Dermis blood vessel endothelial cell (primary cell): ENCODE measurements around the gene CSTPP1. TPM values are rescaled to one million over a fixed set of nuclear protein-coding genes. Genes with fewer than 3 reads are reported as not detected.
"Not testable (repeated sequence)": the region's sequence is repeated elsewhere in the genome, so short reads cannot be mapped to it uniquely, and the experiment has no call there.

ENCODE experiments used
- DNase-seq: peaks from one replicate; pipeline ENCODE4 v3.0.0; 2010
- total RNA-seq: library from RNA; depleted of rRNA; stranded (reverse); fragments of >200 nt; gene quantifications from 2 replicates; pipeline ENCODE4 v1.2.3, GENCODE V29; 2014

CSTPP1 gene
- total RNA-seq, 1 donor from 2014 or later: 8.5 TPM

DNA sequence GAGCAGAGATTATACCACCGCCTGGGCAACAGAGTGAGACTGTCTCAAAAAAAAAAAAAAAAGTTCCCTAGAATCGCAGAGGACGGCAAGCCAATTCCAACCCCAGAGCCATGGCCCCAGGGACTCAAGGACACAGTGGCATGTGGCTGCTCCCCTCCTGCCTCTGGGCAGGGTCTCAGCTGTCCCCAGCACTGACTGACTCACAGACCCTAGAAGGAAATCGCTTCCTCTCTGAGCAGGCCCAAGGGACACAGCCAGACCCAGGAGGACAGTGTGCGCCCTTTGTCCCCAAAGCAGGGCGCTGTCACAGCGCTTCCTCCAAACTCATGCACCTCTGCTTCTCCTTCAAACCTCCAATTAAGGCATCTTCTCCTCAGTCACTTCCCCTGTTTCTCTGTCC, 247.4 kb downstream of the CSTPP1 start:
- no peak for DNase-seq

DNA sequence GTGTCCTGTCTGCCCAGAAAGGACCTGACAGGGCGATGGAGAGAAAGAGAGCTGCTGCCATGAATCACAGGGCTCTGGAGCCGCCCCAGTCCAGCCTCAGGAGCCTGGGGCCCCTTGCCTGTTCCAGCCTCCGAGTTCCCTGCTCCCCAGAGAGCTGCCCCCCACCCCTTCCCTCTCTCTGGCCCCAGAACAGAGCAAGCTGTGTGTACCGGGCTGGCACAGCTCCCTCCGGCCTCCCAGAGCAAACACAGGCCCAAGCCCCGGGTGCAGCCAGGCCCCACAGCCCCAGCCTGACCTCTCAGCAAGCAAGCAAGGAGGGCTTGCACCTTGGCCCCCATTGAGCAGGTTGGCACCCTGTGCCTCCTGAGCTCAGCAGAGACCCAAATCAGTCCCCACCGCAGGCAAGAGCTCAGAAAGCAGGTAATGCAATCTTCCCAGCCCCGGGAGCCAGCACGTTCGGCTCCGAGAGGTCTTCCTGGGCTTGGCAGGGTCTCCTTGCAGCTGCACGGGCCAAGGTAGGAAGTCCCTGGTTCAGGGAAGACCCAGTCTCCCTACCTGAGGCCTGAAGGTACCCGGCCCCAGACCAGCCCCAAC, 248.2 kb downstream of the CSTPP1 start:
- no peak for DNase-seq

DNA sequence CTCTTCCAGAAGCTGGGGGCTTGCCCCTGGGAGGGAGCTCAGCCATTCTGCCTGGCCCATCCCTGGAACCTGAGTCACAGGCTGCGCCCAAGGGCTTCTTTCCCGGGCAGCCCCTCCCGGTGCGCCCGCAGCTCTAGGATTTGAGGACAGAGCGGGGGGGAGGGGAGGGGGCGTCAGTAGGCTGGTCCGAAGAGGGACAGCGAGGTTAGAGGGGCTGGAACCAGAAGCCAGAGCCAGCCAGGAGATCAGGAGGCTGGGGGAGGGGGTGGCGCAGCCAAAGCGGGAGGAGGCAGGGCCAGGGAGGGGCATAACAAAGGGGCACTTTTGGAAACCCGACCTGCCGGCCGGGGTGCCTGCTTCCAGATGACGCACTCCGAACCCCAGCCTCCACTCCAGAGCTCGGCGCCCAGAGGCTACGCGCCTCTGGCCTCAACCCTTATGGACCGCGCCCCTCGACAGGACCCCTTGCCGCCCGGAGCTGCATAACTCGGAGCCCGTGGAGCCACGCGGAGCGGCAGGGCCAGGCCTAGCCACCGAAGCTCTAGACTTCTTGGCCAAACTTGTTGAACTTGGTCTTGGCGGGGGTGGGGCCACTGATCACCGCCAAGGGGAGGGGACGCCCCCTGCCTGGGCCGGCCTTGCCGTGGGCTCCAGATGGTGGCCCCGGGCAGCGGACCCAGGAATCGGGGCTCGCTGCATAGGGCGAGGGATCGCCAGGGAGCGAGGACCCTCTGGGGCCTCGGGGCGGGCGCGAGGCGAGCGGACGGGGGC, 248.9 kb downstream of the CSTPP1 start:
- DNase-seq: peak; percentile 26

DNA sequence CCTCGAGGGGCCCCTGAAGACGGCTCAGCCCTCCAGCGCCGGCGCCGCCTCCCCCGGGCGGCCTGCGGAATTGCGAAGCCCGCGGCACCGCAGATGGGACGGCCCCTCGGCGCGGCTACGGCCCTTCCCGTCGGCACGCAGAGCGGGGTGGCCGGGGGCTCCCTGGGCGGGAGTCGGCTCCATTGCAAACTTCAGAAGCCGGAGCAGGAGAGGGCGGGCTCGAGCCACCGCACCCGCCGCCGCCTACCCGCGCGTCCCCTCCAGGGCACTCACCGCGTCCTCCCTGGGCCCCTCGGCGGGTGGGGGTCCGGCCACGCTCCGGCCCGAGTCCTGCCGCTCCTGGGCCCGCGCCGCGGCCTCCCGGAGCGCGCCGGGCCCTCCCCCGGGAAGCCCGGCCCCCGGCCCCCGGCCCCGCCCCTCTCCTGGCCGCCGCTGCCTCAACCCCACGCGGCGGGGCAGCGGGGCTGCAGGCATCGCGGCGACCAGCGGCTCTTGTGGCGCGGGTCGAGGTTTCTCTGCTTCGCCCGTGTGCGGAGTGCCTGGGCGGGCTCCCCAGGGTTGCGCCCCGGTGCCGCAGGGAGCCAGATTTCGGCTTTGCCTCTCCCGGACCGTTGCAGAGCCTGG, 249.6 kb downstream of the CSTPP1 start, which contains the start of gene PACSIN3:
PACSIN3 (minus strand) TSS at position 359 of the 624 bp plus-strand sequence. CDS start 3,707 bp downstream, outside the sequence.
- DNase-seq: peak; percentile 60

DNA sequence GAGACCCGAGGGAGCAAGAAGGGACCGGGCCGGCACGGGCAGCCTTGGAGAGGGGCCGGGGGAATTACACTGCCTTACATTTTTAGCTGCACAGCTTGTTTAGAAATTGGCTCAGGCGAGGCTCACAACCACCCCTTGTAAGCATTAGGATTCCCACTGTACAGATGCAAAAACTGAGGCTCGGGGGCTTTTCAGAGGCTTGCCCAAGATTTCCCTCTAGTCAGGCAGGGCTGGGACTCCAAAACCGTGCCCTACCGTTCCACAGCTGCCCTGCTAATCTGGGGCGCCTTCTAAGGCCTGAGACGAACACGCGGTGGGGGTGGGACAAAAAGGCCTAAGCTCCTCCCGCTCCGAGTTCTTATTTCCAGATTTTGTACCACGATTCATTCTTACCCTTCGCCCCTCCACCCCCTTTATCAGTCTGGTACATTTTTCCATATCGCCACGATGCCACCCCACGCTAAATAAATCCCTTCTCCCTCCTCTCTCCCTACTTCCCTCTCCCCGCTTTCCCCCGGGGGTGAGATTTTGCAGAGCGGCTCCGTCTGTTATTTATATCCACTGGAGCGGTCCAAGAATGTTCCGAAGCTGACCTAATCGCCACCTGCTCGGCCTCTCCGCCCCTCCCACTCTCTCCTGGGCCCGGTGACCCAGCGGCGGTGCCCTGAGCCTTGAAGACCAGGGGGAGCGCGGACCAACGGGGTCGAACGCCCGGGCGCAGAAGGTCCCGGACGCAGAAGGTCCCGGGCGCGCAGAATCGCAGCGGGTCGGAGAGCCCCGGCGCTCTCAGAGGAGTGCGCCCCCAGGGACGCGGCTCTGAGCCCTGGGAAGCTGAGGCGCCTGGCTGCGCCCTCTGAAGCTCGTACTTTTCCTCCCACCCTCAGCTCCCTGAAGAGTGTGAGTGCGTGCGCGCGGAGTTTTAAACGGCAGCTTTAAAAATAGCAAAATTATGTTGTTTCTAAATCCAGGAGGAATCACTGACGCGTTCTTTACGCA, 250.4 kb downstream of the CSTPP1 start:
- DNase-seq: peak; percentile 35

DNA sequence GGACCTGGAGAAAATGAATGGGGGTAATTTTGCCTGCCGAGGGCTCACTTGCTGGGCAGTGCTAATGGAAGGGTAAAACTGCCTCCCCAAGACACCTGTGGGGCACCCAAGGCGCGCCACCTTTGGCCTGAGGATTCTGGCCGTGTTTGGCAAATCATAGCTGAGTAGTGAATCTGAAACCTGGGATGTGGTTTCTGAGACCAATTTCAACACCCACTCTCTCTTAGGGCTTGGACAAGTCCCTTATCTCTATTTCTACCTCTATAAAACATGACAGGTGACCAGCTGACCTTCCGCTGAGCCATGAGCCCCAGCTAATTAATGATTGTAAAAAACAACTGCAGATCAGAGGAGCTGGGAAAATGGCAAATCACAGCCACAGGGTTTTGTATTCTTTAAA, 251.2 kb downstream of the CSTPP1 start:
- no peak for DNase-seq

DNA sequence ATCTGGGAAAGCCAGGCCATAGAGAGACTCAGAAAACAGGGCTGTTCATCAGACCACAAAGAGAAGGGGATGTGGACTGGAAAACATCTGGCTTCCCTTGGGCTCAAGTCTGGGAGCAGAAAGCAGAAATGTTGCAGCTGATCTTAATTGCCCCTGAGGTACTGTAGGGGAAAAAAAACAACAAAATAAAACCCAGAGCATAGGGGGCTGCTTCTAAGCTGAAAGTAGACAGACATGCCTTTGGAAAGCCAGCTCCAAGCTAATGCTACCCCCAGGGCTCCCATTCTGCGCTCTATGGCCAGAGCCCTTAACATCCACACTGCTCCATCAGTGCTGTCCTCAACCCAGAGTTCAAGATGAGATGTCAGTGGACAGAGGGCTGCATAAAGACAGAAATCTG, 251.7 kb downstream of the CSTPP1 start:
- DNase-seq: no peak

DNA sequence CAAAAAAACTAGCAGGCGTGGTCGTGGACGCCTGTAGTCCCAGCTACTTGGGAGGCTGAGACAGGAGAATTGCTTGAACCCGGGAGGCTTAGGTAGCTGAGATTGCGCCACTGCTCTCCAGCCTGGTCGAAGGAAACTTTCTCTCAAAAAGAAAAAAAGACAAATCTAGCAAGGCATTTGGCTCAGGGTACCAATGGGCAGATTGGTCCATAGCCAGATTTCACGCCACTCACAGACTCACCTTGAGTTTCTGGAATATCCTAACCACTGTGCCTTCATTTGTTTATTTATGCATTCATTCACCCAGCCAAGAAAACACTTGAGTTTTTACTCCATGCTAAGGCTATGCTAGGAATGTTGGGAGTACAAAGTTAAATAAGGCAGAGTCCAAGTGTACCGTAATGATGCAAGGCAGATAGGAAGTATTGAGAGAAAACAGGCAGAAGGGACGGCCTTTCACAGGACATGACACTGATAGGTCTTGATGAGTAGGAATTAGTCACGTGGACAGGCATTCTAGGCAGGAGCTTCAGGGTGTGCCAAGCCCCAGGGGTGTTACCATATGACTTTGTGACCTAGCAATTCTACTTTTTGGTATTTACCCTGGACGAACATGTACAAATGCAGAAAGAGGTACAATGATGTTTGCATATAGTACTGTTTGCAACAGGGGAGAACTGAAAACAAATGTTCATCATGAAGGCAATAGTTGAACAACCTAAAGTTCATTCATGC, 252.7 kb downstream of the CSTPP1 start:
- no peak for DNase-seq

DNA sequence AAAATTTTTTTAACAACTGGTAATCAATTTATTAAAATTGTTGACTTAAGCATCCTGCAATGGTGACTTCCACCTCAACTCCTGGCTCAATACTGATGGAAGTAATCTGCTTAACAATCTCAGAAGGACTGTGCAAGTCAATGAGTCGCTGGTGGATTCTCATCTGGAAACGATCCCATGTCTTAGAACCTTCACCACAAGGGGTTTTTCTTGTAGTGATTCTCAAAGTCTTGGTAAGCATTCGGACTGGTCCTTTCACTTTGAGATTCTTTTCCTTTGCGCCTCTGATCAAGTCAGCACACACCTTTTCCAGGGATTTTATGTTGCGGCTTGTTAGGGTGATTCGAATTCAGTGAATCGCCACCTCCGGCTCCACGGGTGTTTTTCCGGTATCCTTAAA, 254.6 kb downstream of the CSTPP1 start:
- DNase-seq: not testable (repeated sequence)

DNA sequence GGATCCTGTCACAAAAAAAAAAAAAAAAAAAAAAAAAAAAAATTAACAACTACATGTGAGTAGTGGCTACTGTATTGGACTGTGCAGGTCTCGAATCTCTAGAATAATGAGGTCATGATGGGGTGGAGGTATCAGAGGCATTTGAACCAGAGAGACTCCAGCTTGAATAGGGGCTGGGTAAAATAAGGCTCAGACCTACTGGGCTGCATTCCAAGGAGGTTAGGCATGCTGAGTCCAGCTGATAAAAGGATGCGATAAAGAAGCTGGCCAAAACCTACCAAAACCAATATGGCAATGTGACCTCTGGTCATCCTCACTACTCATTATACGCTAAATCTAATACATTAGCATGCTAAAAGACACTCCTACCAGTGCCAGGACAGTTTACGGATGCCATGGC, 255.6 kb downstream of the CSTPP1 start:
- no peak for DNase-seq

DNA sequence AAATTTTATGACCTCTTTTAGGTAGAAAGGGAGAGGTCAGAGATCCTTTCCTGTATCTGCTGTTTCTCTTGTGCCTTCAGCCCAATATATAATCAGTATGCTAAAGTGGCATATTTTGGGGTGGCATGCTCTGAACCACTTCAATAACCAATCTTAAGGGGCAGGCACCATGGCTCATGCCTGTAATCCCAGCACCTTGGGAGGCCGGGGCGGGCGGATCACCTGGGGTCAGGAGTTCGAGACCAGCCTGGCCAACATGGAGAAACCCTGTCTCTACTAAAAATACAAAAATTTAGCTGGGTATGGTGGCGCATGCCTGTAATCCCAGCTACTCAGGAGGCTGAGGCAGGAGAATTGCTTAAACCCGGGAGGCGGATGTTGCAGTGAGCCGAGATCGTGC, 261.6 kb downstream of the CSTPP1 start:
- not testable (repeated sequence) for DNase-seq

DNA sequence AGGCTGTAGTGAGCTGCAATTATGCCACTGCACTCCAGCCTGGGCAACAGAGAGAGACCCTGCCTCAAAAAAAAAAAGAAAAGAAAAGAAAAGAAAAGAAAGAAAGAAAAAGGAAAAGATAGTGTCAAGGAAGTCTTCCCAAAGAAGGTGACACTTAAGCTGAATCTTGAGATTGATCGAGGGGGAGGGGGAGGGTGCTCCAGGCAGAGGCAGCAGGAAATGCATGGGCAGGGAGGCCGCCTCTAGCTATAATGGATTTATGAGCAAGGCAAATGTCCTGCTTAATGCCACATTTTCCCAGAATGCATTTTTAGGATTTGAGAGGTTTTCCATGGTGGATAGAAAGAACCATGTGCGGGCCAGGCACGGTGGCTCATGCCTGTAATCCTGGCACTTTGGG, 264.5 kb downstream of the CSTPP1 start:
- no peak for DNase-seq

DNA sequence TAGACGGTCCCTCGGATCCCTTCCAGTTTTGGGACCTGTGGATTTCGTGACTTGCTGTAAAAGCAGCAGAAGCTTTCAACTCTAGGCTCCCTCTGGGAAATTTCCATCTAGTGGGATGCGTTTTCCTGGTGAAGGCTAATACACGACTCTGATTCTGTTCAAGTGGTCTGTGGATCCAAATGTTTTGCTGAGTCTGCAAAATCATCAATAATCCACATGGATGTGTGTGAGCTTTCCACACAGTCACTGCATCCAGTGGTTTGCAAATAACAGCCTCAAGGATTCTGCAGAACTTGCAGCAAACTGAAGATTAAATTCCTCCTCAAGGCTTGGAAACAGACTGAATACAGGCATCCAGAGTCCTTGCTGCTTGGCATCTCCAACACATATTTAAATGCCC, 266.0 kb downstream of the CSTPP1 start:
- DNase-seq: no peak

DNA sequence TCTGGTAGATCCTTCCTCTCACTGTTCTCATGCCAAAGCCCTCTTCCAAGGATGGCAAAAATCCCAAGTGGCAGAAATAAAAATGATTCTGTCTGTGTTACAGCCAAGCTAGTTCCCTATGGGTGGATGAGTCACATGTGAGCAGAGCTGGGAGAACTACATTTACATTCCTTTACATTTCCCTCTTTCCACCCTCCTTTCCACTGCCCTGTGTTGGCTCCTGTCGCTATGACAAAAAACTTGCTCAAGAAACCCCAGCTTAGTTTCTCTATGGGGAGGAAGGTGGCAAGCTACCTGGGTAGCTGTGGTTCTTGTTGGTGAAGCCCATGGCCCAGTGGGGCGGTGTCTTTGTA, 268.1 kb downstream of the CSTPP1 start:
- DNase-seq: no peak

DNA sequence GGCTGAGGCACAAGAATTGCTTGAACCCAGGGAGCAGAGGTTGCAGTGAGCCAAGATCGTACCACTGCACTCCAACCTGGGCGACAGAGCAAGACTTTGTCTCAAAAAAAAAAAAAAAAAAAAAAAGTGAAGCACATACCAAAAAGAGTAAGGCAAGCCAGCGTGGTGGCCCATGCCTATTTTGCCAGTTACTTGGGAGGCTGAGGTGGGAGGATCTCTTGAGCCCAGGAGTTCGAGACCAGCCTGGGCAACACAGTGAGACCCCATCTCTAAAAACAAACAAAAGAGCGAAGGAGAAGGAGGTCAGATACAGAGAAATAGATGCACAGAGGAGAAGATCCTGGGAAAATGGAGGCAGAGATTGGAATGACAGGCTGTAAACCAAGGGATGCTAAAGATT, 270.0 kb downstream of the CSTPP1 start:
- DNase-seq: not testable (repeated sequence)

DNA sequence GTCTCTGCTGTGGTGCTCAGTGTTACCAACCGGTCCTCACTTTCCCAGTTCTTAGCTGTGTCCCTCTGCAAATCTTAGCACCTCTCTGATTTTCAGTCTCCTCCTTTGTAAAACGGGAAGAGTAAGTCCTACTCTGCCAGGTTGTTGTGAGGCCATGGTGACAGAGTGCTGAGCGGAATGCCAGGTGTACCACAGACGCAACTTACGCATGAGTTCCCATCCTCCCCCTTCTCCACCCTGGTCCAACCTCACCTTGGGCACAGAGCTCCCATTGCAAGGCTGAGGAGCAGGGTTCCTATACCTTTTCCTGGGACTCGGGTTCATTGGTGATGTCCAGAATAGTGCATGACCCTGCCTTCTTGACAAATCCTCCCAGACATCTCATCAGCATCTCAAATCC, 270.9 kb downstream of the CSTPP1 start:
- no peak for DNase-seq

DNA sequence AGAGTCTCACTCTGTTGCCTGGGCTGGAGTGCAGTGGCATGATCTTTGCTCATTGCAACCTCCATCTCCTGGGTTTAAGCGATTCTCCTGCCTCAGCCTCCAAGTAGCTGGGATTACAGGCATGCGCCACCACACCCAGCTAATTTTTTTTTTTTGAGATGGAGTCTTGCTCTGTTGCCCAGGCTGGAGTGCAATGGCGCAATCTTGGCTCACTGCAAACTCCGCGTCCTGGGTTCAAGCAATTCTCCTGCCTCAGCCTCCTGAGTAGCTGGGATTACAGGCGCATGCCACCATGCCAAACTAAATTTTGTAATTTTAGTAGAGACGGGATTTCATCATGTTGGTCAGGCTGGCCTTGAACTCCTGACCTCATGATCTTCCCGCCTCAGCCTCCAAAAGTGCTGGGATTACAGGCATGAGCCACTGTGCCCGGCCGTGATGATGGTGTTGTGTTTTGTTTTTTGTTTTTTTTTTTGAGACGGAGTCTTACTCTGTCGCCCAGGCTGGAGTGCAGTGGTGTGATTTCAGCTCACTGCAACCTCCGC, 271.5 kb downstream of the CSTPP1 start:
- DNase-seq: not testable (repeated sequence)

DNA sequence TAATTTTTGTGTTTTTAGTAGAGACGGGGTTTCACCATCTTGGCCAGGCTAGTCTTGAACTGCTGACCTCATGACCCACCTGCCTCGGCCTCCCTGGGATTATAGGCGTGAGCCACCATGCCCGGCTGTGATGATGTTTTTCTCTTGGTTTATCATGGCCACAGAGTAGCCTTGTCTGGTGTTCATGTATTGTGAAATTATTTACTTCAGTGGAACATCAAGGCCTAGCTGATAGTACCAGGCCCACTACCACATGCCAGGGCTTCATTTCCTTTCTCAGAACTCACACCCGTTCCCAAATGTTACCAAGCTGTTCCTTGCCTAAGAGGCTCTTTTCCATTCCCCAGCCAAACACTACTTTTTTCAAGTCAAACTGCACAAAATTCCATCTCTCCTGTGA, 272.1 kb downstream of the CSTPP1 start:
- DNase-seq: no peak
